Panc1 (cell line): Measurements from ENCODE around the gene NYAP1.
"Not testable (repeated sequence)": the region's sequence is repeated elsewhere in the genome, so short reads cannot be mapped to it uniquely, and the experiment has no call there.

Source experiments
- CTCF ChIP-seq: fragments of 450-650 bp; IDR thresholded peaks from 2 replicates; pipeline ENCODE4 v1.5.1; 2017; ENCODE audit warnings: mild to moderate bottlenecking
- POLR2AphosphoS5 ChIP-seq: IDR thresholded peaks from 2 replicates; pipeline ENCODE4 v1.6.1; 2012; ENCODE audit warnings: mild to moderate bottlenecking, low read depth, low read length, moderate library complexity
- REST ChIP-seq, 2 experiments: IDR thresholded peaks; 2 replicates each; pipeline ENCODE4 v1.6.1; 2011 to 2012; ENCODE audit warnings: low read depth in 2 of 2, control low read depth in 1 of 2, low read length in 1 of 2, mild to moderate bottlenecking in 1 of 2, moderate library complexity in 1 of 2; ENCODE audit not compliant: insufficient read depth in 1 of 2

DNA sequence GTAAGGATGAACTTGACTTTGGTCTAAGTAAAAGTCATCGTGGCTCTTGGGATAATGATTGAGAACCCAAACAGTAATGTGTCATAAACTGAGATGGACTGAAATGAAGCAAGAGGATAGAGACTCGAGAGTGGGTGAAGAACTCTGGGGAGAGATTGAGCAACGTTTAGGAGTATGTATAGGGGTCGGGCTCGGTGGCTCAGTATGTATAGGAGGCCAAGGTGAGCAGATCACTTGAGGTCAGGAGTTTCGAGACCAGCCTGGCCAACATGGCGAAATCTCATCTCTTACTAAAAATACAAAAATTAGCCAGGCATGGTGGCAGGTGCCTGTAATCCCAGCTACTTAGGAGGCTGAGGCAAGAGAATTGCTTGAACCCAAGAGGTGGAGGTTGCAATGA is 57.6 kb downstream of the NYAP1 start:
- not testable (repeated sequence) for TF ChIP-seq CTCF; REST (IDR thresholded peaks at IDR 0.05; ENCODE audit: insufficient read depth in 1 of 2, low read depth in 2 of 2, low read length in 1 of 2); POLR2AphosphoS5
